GM10266 (cell line): ENCODE data around the gene ZNF532.
"Not testable (repeated sequence)": the region's sequence is repeated elsewhere in the genome, so short reads cannot be mapped to it uniquely, and the experiment has no call there.

ENCODE experiments used
- DNase-seq: peaks from one replicate; pipeline ENCODE4 v3.0.0; 2012; ENCODE audit errors: extremely low spot score
- CTCF ChIP-seq: IDR thresholded peaks from 2 replicates; pipeline ENCODE4 v1.5.1; 2012; ENCODE audit warnings: mild to moderate bottlenecking, low read depth; ENCODE audit not compliant: control insufficient read depth, insufficient read depth; ENCODE audit errors: missing control alignments

The ZNF532 gene

GRCh38 chr18:58864146-58865032 lies at the start of gene ZNF532:
ZNF532 (plus strand) TSS chr18:58864877. CDS start in a region left out here.
- no peak for TF ChIP-seq CTCF
- no peak for DNase-seq

- peak; percentile 51 for DNase-seq
- TF ChIP-seq CTCF, result no peak
Observed at GRCh38 chr18:58819051-58819450, 45.6 kb upstream of the ZNF532 start.

- no peak for DNase-seq
- TF ChIP-seq CTCF, result no peak
Observed at GRCh38 chr18:58820251-58820650, 44.4 kb upstream of the ZNF532 start.

- TF ChIP-seq CTCF, result no peak
- no peak for DNase-seq
Observed at GRCh38 chr18:58822944-58823343, 41.7 kb upstream of the ZNF532 start.

- no peak for DNase-seq
- no peak for TF ChIP-seq CTCF
Observed at GRCh38 chr18:58823412-58823811, 41.3 kb upstream of the ZNF532 start.

- DNase-seq, result not testable (repeated sequence)
Observed at GRCh38 chr18:58826926-58827325, 37.8 kb upstream of the ZNF532 start.

- no peak for DNase-seq
- TF ChIP-seq CTCF, result no peak
Observed at GRCh38 chr18:58827428-58827827, 37.2 kb upstream of the ZNF532 start.

- DNase-seq, result no peak
- TF ChIP-seq CTCF, result no peak
Observed at GRCh38 chr18:58827886-58828285, 36.8 kb upstream of the ZNF532 start.
